HepG2 (cell line): ENCODE data around the gene ME3. TPM values are rescaled to one million over a fixed set of nuclear protein-coding genes. Genes with fewer than 3 reads are reported as not detected.
A peak's percentile ranks its signal among the peaks of the same experiment; 100 is the strongest.

ENCODE experiments used
- ARHGAP35 ChIP-seq: sonication (generic); formaldehyde crosslinking; IDR thresholded peaks from 2 replicates; pipeline ENCODE4 v1.9.0; 2022; ENCODE audit warnings: mild to moderate bottlenecking, inconsistent platforms, moderate library complexity, missing genetic modification reagents, borderline replicate concordance
- ATF5 ChIP-seq: sonication (generic); formaldehyde crosslinking; IDR thresholded peaks from 2 replicates; pipeline ENCODE4 v1.4.0; 2020; ENCODE audit warnings: mild to moderate bottlenecking, low read depth, missing genetic modification reagents
- CERS6 ChIP-seq: sonication (generic); formaldehyde crosslinking; IDR thresholded peaks from 2 replicates; pipeline ENCODE4 v1.5.0; 2020; ENCODE audit warnings: missing genetic modification reagents
- FUBP1 ChIP-seq: sonication (generic); formaldehyde crosslinking; IDR thresholded peaks from 2 replicates; pipeline ENCODE4 v1.5.1; 2020; ENCODE audit warnings: missing genetic modification reagents, mild to moderate bottlenecking, borderline replicate concordance
- MBD4 ChIP-seq: IDR thresholded peaks from 2 replicates; pipeline ENCODE4 v1.6.1; 2012; ENCODE audit warnings: low read length, inconsistent platforms, borderline replicate concordance
- NFYC ChIP-seq: IDR thresholded peaks from 2 replicates; pipeline ENCODE4 v1.6.1; 2016; ENCODE audit warnings: missing genetic modification reagents, missing compliant biosample characterization
- RNF219 ChIP-seq: sonication (generic); formaldehyde crosslinking; IDR thresholded peaks from 2 replicates; pipeline ENCODE4 v1.5.0; 2020; ENCODE audit warnings: mild to moderate bottlenecking, missing genetic modification reagents
- SNRNP70 ChIP-seq: fragments of 200-400 bp; formaldehyde crosslinking; IDR thresholded peaks from 2 replicates; pipeline ENCODE4 v1.6.1; 2017; ENCODE audit warnings: mild to moderate bottlenecking, low read depth, low read length, moderate library complexity
- SOX13 ChIP-seq, 3 experiments: fragments of 450-650 bp in 1 of 3; sonication (generic) in 1 of 3; formaldehyde crosslinking in 1 of 3; IDR thresholded peaks in 2 of 3; conservative IDR thresholded peaks in 1 of 3; 2 replicates each; pipeline versions ENCODE4 v1.5.0 to v1.6.1; 2016 to 2020; ENCODE audit warnings: antibody characterized with exemption in 1 of 3, mild to moderate bottlenecking in 1 of 3, missing compliant biosample characterization in 1 of 3, missing genetic modification reagents in 1 of 3, moderate library complexity in 1 of 3
- TEF ChIP-seq: sonication (generic); formaldehyde crosslinking; IDR thresholded peaks from 2 replicates; pipeline ENCODE4 v1.5.0; 2020; ENCODE audit warnings: missing genetic modification reagents
- TMF1 ChIP-seq: sonication (generic); formaldehyde crosslinking; IDR thresholded peaks from 2 replicates; pipeline ENCODE4 v1.8.1; 2022; ENCODE audit warnings: low read depth, missing genetic modification reagents
- ZBTB46 ChIP-seq: sonication (generic); formaldehyde crosslinking; IDR thresholded peaks from 2 replicates; pipeline ENCODE4 v1.4.0; 2020; ENCODE audit warnings: mild to moderate bottlenecking, missing genetic modification reagents, borderline replicate concordance
- ZFP37 ChIP-seq: sonication (generic); formaldehyde crosslinking; IDR thresholded peaks from 2 replicates; pipeline ENCODE4 v1.4.0; 2020; ENCODE audit warnings: missing genetic modification reagents, borderline replicate concordance
- ZNF282 ChIP-seq: fragments of 450-650 bp; IDR thresholded peaks from 2 replicates; pipeline ENCODE4 v1.6.1; 2018; ENCODE audit not compliant: partially characterized antibody
- ZNF30 ChIP-seq: sonication (generic); formaldehyde crosslinking; IDR thresholded peaks from 2 replicates; pipeline ENCODE4 v1.5.0; 2020; ENCODE audit warnings: mild to moderate bottlenecking, missing genetic modification reagents
- ZNF7 ChIP-seq: IDR thresholded peaks from 2 replicates; pipeline ENCODE4 v1.6.1; 2016; ENCODE audit warnings: missing biosample characterization, missing genetic modification reagents
- ZNF720 ChIP-seq: sonication (generic); formaldehyde crosslinking; IDR thresholded peaks from 2 replicates; pipeline ENCODE4 v1.4.0; 2020; ENCODE audit warnings: missing genetic modification reagents
- ZNF792 ChIP-seq: IDR thresholded peaks from 2 replicates; pipeline ENCODE4 v1.6.1; 2016
- ZSCAN5A ChIP-seq: sonication (generic); formaldehyde crosslinking; IDR thresholded peaks from 2 replicates; pipeline ENCODE4 v1.8.0; 2022; ENCODE audit warnings: mild to moderate bottlenecking, missing genetic modification reagents, borderline replicate concordance
- polyA plus RNA-seq, 8 experiments: library from polyadenylated mRNA; depleted of rRNA in 3 of 8; stranded (reverse) in 7 of 8; unstranded in 1 of 8; fragments of >200 nt; fragmentation: Illumina TruSeq in 4 of 8; extraction: Trizol in 4 of 8; gene quantifications; 2 replicates each; pipeline versions ENCODE4 v1.2.1 to v1.2.3, GENCODE V29; 2011 to 2016; ENCODE audit warnings: low read depth in 4 of 8, missing spikeins in 1 of 8, mixed read lengths in 1 of 8; ENCODE audit not compliant: insufficient read depth in 1 of 8
- total RNA-seq, 5 experiments: library from RNA; depleted of rRNA; stranded (reverse); fragments of >200 nt; fragmentation: Illumina TruSeq; extraction: Trizol; gene quantifications; 2 replicates each; pipeline ENCODE4 v1.2.3, GENCODE V29; 2016; ENCODE audit warnings: low read depth in 1 of 5

The ME3 gene
- total and polyA plus RNA-seq, 2 of the 13 experiments (the other 11 are each of a cell fraction or from before 2014, with no cell fraction given), result not detected

GRCh38 chr11:86476109-86476861 lies 196.1 kb downstream of the ME3 start (continued):
- TF ChIP-seq ARHGAP35 (no peak), ZFP37 (CRISPR knock-in tag) (no peak), SOX13 (IDR thresholded peaks at IDR 0.05) (no peak), SOX13 (CRISPR knock-in tag; conservative IDR thresholded peaks at IDR 0.05 in 1 of 2, IDR thresholded peaks at IDR 0.05 in 1 of 2) (0 out of 4 replicates have a peak, but pooled peaks of 1 of the 2 experiments have one; percentile 4), TEF (CRISPR knock-in tag) (no peak), ZNF720 (CRISPR knock-in tag) (no peak), ZNF30 (CRISPR knock-in tag) (no peak), FUBP1 (no peak), SNRNP70 (no peak), ZSCAN5A (CRISPR knock-in tag) (no peak), MBD4 (no peak), ZNF7 (CRISPR knock-in tag) (no peak), ZNF792 (CRISPR knock-in tag) (no peak), ZNF282 (no peak), ZBTB46 (CRISPR knock-in tag) (no peak), ATF5 (CRISPR knock-in tag) (no peak), CERS6 (CRISPR knock-in tag) (no peak), TMF1 (CRISPR knock-in tag) (no peak), NFYC (CRISPR knock-in tag) (no peak), RNF219 (no peak)
